Stimulated activated CD4-positive, alpha-beta T cell treated with anti-CD3 and anti-CD28 coated beads, Interleukin-12 subunit alpha, Interleukin-12 subunit beta, amount 100 ng/mL, for 48 hours (primary cell): ENCODE measurements around the gene UBN2.

ENCODE experiments used
- DNase-seq, 3 donors: peaks; one replicate each; pipeline ENCODE4 v3.0.0-alpha.2; 2020; ENCODE audit warnings: low read depth in 2 of 3, low spot score in 1 of 3

The UBN2 gene

GRCh38 chr7:139231513-139232376, 708 bp downstream of the UBN2 start:
- DNase-seq: peak in 1 of 3 donors; percentile 13

GRCh38 chr7:139232377-139232717, 1.3 kb downstream of the UBN2 start:
- no peak for DNase-seq

- no peak for DNase-seq
Observed at GRCh38 chr7:139232904-139233303, 1.9 kb downstream of the UBN2 start.

GRCh38 chr7:139241258-139241657, 10.2 kb downstream of the UBN2 start:
- DNase-seq: no peak

- no peak for DNase-seq
Observed at GRCh38 chr7:139242741-139243281, 11.8 kb downstream of the UBN2 start.

- no peak for DNase-seq
Observed at GRCh38 chr7:139245401-139245800, 14.4 kb downstream of the UBN2 start.

- no peak for DNase-seq
Observed at GRCh38 chr7:139246494-139246893, 15.5 kb downstream of the UBN2 start.

GRCh38 chr7:139246905-139247304, 15.9 kb downstream of the UBN2 start:
- DNase-seq: no peak

GRCh38 chr7:139249179-139249810, 18.3 kb downstream of the UBN2 start:
- no peak for DNase-seq

GRCh38 chr7:139252451-139252850, 21.4 kb downstream of the UBN2 start:
- DNase-seq: no peak

GRCh38 chr7:139254281-139254680, 23.2 kb downstream of the UBN2 start:
- no peak for DNase-seq

- DNase-seq: no peak
Observed at GRCh38 chr7:139254728-139255127, 23.7 kb downstream of the UBN2 start.

GRCh38 chr7:139255290-139255689, 24.3 kb downstream of the UBN2 start:
- no peak for DNase-seq

- no peak for DNase-seq
Observed at GRCh38 chr7:139259142-139259541, 28.1 kb downstream of the UBN2 start.

- no peak for DNase-seq
Observed at GRCh38 chr7:139264220-139264619, 33.2 kb downstream of the UBN2 start.

GRCh38 chr7:139265673-139266072, 34.6 kb downstream of the UBN2 start:
- no peak for DNase-seq

GRCh38 chr7:139271718-139272628, 40.9 kb downstream of the UBN2 start:
- DNase-seq: no peak

GRCh38 chr7:139284252-139284896, 53.3 kb downstream of the UBN2 start:
- DNase-seq: no peak

- DNase-seq: no peak
Observed at GRCh38 chr7:139286144-139286543, 55.1 kb downstream of the UBN2 start.

GRCh38 chr7:139292821-139293220, 61.8 kb downstream of the UBN2 start:
- no peak for DNase-seq

GRCh38 chr7:139293534-139293933, 62.5 kb downstream of the UBN2 start:
- DNase-seq: no peak
